HG03521 (cell line): ENCODE results near the gene EIF4A3.

ENCODE experiments used
- ATAC-seq: cut with Tn5 transposase; IDR thresholded peaks from one replicate; pipeline ENCODE4 v1.9.1; 2021; ENCODE audit warnings: mild to moderate bottlenecking, moderate library complexity; ENCODE audit not compliant: unreplicated experiment

Gene EIF4A3

DNA sequence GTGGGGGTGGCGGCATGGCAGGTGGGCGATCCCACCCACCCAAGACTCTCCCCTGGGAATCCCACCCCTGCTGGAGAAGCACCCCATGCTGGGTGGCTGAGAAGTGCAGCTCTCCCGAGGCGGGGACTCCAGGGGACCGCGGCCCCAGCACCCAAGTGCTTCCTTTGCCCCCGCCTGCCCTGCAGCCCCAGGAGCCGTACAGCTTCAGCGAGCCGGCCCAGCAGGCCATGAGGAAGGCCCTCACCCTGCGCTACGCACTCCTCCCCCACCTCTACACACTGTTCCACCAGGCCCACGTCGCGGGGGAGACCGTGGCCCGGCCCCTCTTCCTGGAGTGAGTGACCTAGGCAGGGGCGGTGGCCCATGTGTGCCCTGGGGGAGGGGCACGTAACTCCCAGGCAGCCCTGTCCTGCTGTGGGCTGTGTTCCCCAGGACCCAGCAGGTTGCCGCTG lies 33.9 kb downstream of the EIF4A3 start:
- no peak for ATAC-seq

DNA sequence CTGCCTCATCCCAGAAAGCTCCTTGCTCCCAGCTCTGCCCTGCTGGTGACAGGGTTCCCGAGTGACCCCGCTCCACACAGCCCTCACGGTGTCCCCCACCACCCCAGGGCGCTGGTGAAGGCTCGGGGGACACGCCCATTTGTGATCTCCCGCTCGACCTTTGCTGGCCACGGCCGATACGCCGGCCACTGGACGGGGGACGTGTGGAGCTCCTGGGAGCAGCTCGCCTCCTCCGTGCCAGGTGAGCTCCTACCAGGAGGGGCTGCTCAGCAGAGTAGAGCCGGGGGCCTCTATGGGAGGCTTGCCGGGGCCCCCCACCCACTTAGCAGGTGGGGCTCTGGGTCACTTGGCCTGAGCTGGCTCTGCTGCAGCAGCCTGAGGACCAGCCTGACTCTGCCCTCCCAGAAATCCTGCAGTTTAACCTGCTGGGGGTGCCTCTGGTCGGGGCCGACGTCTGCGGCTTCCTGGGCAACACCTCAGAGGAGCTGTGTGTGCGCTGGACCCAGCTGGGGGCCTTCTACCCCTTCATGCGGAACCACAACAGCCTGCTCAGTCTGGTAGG lies 34.4 kb downstream of the EIF4A3 start:
- ATAC-seq: no peak

DNA sequence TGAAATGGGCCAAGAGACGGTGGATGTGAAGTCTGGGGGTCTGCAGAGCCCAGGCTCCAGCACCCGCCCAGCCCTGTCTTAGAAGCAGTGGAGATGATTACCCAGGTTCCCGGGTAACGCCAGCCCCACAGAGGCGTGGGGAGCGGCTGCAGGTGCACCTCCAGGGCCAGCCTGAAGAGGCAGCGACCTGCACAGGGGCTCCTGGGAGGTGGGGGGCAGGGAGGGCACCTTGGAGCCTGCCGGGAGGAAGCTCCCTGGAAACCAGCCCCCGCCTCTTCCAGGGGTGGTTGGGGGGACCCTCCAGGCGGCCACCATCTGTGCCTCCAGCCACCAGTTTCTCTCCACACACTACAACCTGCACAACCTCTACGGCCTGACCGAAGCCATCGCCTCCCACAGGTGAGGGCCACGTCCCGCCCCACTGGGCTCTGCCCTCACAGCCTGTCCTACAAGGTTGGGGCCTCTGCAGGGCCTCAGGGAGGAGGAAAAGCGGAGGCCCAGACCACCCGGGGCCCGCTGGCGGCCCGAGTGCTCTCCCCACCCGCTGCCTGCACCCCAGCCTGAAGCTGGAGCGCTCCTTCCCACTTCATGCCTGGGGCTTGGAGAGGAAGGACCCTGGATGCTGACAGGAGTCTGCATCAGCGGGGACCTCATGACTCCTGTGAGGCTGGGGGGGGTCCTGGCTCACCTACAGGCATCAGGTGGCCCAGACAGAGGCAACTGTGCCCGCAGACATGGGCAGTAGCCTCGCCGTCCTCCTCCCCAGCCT lies 35.0 kb downstream of the EIF4A3 start:
- ATAC-seq: no peak

DNA sequence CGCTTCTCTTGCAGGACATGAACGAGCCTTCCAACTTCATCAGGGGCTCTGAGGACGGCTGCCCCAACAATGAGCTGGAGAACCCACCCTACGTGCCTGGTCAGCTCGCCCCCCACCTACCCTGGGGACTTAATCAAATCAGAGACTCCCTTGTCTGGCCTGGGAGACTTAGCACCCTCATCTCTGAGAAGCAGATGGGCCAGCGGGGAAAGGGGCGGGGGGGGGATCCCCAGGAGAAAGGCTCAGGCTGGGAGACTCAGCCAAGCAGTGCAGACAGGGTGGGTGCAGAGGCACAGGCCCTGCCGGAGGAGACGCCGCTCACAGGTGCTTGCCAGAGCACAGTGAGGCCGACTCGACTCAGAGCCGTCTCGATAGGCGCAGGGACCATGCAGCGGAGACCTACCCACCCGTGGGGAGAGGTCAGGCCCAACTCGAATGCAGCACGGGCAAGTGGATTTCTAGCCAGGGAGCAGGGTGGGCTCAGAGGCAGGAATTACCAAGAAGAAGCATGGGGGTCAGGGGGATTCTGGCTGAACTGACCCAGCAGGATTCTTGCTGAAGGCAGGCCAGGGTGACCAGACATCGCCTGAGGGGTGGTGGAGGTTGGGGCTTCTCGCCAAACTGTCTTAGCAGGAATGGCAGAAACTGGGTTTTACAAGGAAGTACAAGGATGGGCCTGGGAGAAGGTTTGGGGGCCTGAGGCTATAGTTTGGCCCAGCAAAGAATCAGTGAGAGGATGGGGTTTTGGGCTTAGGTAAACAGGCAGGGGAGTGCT lies 35.8 kb downstream of the EIF4A3 start:
- ATAC-seq: no peak

DNA sequence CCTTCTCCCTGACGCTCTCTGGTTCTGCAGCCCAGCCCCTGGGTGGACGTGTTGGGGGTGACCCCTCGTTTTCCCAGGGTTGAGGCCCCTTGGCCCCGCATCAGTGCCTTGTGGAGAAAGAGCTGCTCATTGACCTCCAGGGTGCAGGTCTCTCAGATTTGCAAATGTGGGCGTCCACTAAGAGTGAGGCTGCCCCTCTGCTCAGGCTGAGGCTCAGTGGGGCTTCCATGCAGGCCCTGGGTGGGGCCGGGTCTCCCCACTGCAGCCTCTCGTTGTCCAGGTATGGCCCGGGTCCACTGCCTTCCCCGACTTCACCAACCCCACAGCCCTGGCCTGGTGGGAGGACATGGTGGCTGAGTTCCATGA lies 36.5 kb downstream of the EIF4A3 start:
- ATAC-seq: no peak

- no peak for ATAC-seq
These were observed 37.0 kb downstream of the EIF4A3 start for GRCh38 chr17:80109713-80110446.

DNA sequence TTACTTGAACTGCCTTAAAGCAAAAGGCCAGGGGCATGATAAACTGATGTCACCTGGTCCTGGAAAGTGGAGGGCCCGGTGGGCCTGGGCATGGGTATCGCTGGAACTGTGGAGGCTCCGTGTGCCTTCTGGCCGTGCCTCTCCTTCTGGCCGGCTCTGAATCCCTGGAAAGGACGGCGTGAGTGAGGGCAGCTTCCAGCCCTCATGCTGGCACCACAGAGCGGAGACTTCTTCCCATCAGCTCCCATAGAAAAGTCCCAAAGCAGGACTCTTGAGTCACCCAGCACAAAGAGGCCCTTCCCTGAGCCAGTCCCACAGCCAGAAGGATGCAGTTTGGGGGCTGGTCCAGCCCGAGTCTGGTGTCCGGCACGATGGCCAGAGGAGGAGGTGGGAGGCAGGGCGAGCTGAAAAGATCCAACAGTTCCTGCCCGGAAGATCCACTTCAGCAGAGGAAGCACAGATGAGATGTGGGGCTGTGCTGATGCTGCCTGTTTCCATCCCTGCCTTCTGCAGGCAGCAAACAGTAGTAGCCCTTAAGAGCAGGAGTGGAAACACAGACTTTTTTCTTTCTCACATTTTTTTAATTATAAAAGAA lies 37.8 kb downstream of the EIF4A3 start:
- ATAC-seq: no peak

DNA sequence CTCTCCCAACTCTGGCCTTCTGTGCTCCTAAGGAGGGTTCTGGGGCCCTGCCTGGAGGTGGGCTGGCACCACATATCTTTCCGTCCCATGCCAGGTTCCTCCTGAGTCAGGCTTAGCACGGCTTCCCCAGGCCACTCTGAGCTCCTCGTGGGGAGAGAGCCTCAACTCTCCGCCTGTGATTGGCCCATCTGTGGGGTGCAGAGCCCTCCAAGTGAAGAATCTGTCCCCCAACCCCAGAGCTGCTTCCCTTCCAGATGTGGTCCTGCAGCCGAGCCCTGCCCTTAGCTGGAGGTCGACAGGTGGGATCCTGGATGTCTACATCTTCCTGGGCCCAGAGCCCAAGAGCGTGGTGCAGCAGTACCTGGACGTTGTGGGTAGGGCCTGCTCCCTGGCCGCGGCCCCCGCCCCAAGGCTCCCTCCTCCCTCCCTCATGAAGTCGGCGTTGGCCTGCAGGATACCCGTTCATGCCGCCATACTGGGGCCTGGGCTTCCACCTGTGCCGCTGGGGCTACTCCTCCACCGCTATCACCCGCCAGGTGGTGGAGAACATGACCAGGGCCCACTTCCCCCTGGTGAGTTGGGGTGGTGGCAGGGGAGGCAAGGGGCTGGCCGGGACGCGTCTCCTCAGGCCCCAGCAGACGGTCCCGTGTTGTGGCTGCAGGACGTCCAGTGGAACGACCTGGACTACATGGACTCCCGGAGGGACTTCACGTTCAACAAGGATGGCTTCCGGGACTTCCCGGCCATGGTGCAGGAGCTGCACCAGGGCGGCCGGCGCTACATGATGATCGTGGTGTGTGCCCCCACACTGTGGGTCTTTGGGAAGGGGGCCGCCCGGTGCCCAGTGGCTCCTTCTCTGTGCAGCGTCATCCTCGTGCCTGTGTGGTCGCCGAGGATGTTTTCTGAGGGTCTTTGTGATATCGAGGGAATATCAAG lies 38.6 kb downstream of the EIF4A3 start:
- no peak for ATAC-seq

DNA sequence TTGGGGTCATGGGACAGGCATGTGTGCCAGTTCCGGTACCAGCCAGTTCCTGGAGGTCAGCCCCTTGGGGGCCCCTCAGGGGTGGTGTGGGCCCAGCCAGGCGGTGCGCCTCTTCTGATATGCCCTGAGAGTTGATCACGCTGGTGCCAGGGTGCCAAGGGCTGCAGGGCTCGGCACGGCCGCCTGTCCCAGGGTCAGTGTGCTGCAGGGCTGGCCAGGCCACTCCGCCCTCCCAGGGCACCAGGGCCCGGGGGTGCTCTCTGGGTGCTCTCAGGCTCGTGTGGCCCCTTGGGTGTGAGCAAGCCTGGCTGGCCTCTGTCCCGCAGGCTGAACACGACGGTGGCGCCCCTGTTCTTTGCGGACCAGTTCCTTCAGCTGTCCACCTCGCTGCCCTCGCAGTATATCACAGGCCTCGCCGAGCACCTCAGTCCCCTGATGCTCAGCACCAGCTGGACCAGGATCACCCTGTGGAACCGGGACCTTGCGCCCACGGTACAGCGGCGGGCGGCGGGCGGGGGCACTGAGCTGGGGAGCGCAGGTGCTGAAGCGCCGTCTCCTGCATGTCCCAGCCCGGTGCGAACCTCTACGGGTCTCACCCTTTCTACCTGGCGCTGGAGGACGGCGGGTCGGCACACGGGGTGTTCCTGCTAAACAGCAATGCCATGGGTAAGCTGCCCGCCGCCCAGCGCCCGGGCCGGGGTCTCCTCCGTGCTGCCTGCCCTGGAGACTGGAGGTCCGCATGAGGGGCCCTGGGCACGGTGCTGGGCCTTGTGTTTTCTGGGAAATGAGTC lies 39.5 kb downstream of the EIF4A3 start:
- ATAC-seq: no peak

DNA sequence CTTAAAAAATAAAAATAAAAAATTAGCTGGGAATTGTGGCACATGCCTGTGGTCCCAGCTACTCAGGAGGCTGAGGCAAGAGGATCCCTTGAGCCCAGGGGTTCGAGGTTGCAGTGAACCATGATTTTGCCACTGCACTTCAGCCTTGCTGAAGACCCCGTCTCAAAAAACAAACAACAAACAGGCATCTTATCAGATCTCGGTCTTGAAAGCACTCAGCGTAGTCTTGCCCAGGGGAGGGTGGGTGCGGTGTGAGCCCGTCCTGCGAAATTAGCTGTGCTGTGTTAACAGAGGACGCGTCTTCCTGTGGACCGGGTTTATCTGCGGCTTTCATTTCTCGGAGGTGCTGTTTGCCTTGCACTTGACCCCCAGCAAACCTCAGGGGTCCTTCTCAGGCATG lies 40.2 kb downstream of the EIF4A3 start:
- no peak for ATAC-seq

DNA sequence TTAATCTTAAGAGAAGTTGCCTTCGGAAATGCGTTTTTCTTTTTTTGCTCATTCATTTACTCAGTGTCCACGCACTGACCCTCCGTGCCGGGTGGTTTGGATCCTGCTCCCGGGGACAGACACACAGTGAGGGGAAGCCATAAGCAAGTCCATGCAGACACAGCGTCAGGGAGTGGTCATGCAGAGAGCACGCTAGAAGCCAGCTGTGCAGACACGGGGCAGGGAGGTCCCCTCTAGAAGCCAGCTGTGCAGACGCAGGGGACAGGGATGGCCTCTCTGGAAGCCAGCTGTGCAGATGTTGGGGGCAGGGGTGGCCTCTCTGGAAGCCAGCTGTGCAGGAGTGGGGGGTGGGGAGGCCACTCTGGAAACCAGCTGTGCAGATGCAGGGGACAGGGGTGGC lies 40.8 kb downstream of the EIF4A3 start:
- no peak for ATAC-seq

GRCh38 chr17:80105762-80106161 lies 41.2 kb downstream of the EIF4A3 start:
- no peak for ATAC-seq

GRCh38 chr17:80104956-80105375 lies 42.0 kb downstream of the EIF4A3 start:
- ATAC-seq: no peak

DNA sequence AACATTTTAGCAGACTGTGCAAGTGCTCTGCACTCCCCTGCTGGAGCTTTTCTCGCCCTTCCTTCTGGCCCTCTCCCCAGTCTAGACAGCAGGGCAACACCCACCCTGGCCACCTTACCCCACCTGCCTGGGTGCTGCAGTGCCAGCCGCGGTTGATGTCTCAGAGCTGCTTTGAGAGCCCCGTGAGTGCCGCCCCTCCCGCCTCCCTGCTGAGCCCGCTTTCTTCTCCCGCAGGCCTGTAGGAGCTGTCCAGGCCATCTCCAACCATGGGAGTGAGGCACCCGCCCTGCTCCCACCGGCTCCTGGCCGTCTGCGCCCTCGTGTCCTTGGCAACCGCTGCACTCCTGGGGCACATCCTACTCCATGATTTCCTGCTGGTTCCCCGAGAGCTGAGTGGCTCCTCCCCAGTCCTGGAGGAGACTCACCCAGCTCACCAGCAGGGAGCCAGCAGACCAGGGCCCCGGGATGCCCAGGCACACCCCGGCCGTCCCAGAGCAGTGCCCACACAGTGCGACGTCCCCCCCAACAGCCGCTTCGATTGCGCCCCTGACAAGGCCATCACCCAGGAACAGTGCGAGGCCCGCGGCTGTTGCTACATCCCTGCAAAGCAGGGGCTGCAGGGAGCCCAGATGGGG lies 42.5 kb downstream of the EIF4A3 start:
- ATAC-seq: no peak

DNA sequence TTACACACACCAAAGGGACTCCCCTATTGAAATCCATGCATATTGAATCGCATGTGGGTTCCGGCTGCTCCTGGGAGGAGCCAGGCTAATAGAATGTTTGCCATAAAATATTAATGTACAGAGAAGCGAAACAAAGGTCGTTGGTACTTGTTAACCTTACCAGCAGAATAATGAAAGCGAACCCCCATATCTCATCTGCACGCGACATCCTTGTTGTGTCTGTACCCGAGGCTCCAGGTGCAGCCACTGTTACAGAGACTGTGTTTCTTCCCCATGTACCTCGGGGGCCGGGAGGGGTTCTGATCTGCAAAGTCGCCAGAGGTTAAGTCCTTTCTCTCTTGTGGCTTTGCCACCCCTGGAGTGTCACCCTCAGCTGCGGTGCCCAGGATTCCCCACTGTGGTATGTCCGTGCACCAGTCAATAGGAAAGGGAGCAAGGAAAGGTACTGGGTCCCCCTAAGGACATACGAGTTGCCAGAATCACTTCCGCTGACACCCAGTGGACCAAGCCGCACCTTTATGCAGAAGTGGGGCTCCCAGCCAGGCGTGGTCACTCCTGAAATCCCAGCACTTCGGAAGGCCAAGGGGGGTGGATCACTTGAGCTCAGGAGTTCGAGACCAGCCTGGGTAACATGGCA lies 43.4 kb downstream of the EIF4A3 start:
- no peak for ATAC-seq

- no peak for ATAC-seq
These were observed 44.1 kb downstream of the EIF4A3 start for GRCh38 chr17:80102664-80103448.

DNA sequence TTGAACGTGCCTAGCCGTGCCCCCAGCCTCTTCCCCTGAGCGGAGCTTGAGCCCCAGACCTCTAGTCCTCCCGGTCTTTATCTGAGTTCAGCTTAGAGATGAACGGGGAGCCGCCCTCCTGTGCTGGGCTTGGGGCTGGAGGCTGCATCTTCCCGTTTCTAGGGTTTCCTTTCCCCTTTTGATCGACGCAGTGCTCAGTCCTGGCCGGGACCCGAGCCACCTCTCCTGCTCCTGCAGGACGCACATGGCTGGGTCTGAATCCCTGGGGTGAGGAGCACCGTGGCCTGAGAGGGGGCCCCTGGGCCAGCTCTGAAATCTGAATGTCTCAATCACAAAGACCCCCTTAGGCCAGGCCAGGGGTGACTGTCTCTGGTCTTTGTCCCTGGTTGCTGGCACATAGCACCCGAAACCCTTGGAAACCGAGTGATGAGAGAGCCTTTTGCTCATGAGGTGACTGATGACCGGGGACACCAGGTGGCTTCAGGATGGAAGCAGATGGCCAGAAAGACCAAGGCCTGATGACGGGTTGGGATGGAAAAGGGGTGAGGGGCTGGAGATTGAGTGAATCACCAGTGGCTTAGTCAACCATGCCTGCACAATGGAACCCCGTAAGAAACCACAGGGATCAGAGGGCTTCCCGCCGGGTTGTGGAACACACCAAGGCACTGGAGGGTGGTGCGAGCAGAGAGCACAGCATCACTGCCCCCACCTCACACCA lies 44.8 kb downstream of the EIF4A3 start:
- peak; percentile 3 for ATAC-seq
